Suprapubic skin (tissue), 3 donors: ENCODE measurements around the gene PRPSAP2.
A peak's percentile ranks its signal among the peaks of the same experiment; 100 is the strongest.

ENCODE experiments used
- CTCF ChIP-seq, 2 donors: fragments of 200-600 bp in 1 of 2; fragments of 450-650 bp in 1 of 2; sonication (generic) in 1 of 2; IDR thresholded peaks; one replicate each; pipeline ENCODE4 v1.5.1; 2016 to 2019; ENCODE audit warnings: antibody characterized with exemption in 2 of 2, mild to moderate bottlenecking in 1 of 2, moderate library complexity in 1 of 2
- POLR2A ChIP-seq, 2 donors: fragments of 450-650 bp; IDR thresholded peaks; one replicate each; pipeline ENCODE4 v1.6.1; 2017; ENCODE audit warnings: antibody characterized with exemption in 2 of 2, mild to moderate bottlenecking in 2 of 2, moderate library complexity in 2 of 2

- TF ChIP-seq CTCF (IDR thresholded peaks at IDR 0.05) (peak; percentile 37 to 85), POLR2A (IDR thresholded peaks at IDR 0.05) (no peak)
These were observed 103.0 kb downstream of the PRPSAP2 start for GRCh38 chr17:18960803-18961511.
